HepG2 (cell line): ENCODE measurements around the gene USP20. TPM values are rescaled to one million over a fixed set of nuclear protein-coding genes. Genes with fewer than 3 reads are reported as not detected.

Experiments
- ATAC-seq: fragments of 200-7000 bp; cut with Tn5 transposase; 3 replicates; pipeline ENCODE4 v1.9.1; 2020; ENCODE audit warnings: mild to moderate bottlenecking, moderate library complexity
- BruUV-seq: library from RNA; stranded (reverse); fragments of 400-500 nt; replicated peaks from 2 replicates; lab custom pipeline; 2021; lab: Mats Ljungman, UMichigan
- CTCF ChIA-PET: fragments of 300-600 bp; formaldehyde crosslinking; extraction: SDS; loops from one replicate; lab custom pipeline; 2021; ENCODE audit warnings: low total read pairs, inconsistent platforms, low intra/inter-chr PET ratio; lab: Yijun Ruan, JAX
- POLR2A ChIA-PET: fragments of 350-600 bp; sonication (Branson Sonifier 250); formaldehyde crosslinking; loops from one replicate; lab custom pipeline; 2020; ENCODE audit warnings: antibody characterized with exemption, inconsistent platforms; lab: Yijun Ruan, JAX
- DNase-seq: peaks from one replicate; pipeline ENCODE4 v3.0.0-alpha.2; 2015; ENCODE audit warnings: low spot score
- FAIRE-seq: peaks from 3 replicates; lab custom pipeline; 2011; peaks lifted over from hg19 to GRCh38; lab: Jason Lieb, UNC
- H2AFZ ChIP-seq: one replicate; pipeline ENCODE4 v1.6.1; 2011; ENCODE audit warnings: low read length, inconsistent platforms
- H3K27ac ChIP-seq: fragments of 300-600 bp; 3 replicates; pipeline ENCODE4 v1.8.0; 2011; ENCODE audit warnings: mixed run types, mild to moderate bottlenecking, mixed read lengths, low read length, inconsistent platforms; ENCODE audit not compliant: insufficient read depth; ENCODE audit errors: extremely low read length
- H3K27me3 ChIP-seq, 2 experiments: fragments of 200-600 bp in 1 of 2; 2 replicates in 1 of 2; 3 replicates in 1 of 2; pipeline versions ENCODE4 v1.6.0 to v1.8.0; 2011; ENCODE audit warnings: low read length in 2 of 2, mild to moderate bottlenecking in 2 of 2, moderate library complexity in 2 of 2, inconsistent platforms in 1 of 2; ENCODE audit not compliant: insufficient read depth in 2 of 2, control insufficient read depth in 1 of 2
- H3K36me3 ChIP-seq, 2 experiments: fragments of 200-600 bp in 1 of 2; replicated peaks in 1 of 2; 2 replicates in 1 of 2; 3 replicates in 1 of 2; pipeline versions ENCODE4 v1.5.1 to v1.8.0; 2011; ENCODE audit warnings: low read length in 2 of 2, inconsistent platforms in 1 of 2; ENCODE audit not compliant: insufficient read depth in 2 of 2, control insufficient read depth in 1 of 2
- H3K4me1 ChIP-seq: 2 replicates; pipeline ENCODE4 v1.5.1; 2012; ENCODE audit warnings: low read length, inconsistent platforms; ENCODE audit not compliant: insufficient read depth
- H3K4me2 ChIP-seq: 2 replicates; pipeline ENCODE4 v1.6.0; 2011; ENCODE audit warnings: low read depth, low read length, inconsistent platforms
- H3K4me3 ChIP-seq, 3 experiments: fragments of 200-600 bp in 1 of 3; sonication (generic), shearing (Covaris generic) in 1 of 3; replicated peaks in 1 of 3; 2 replicates each; pipeline ENCODE4 v1.5.1; 2011 to 2016; ENCODE audit warnings: low read length in 3 of 3, inconsistent platforms in 2 of 3, low read depth in 2 of 3, mild to moderate bottlenecking in 2 of 3, control low read depth in 1 of 3, mixed read lengths in 1 of 3; ENCODE audit not compliant: insufficient read depth in 1 of 3
- H3K79me2 ChIP-seq: one replicate; pipeline ENCODE4 v1.6.1; 2011; ENCODE audit warnings: low read length, inconsistent platforms; ENCODE audit not compliant: insufficient read depth
- H3K9ac ChIP-seq: 2 replicates; pipeline ENCODE4 v1.6.0; 2011; ENCODE audit warnings: mild to moderate bottlenecking, low read depth, low read length, inconsistent platforms; ENCODE audit not compliant: insufficient read depth
- H3K9me3 ChIP-seq: 2 replicates; pipeline ENCODE4 v1.5.1; 2012; ENCODE audit warnings: mild to moderate bottlenecking, low read length
- H4K20me1 ChIP-seq: 2 replicates; pipeline ENCODE4 v1.6.0; 2011; ENCODE audit warnings: inconsistent platforms, mild to moderate bottlenecking, low read length, moderate library complexity; ENCODE audit not compliant: insufficient read depth
- ADNP ChIP-seq: sonication (generic); formaldehyde crosslinking; IDR thresholded peaks from 2 replicates; pipeline ENCODE4 v1.4.0; 2020; ENCODE audit warnings: missing genetic modification reagents
- ARNT ChIP-seq: fragments of 450-650 bp; IDR thresholded peaks from 2 replicates; pipeline ENCODE4 v1.6.1; 2017
- GLI4 ChIP-seq: sonication (generic); formaldehyde crosslinking; IDR thresholded peaks from 2 replicates; pipeline ENCODE4 v1.5.1; 2020; ENCODE audit warnings: missing genetic modification reagents, mild to moderate bottlenecking, moderate library complexity, borderline replicate concordance
- SMARCE1 ChIP-seq: fragments of 450-650 bp; IDR thresholded peaks from 2 replicates; pipeline ENCODE4 v1.6.1; 2017; ENCODE audit warnings: borderline replicate concordance
- ZBTB8A ChIP-seq: sonication (generic); formaldehyde crosslinking; IDR thresholded peaks from 2 replicates; pipeline ENCODE4 v1.4.0; 2020; ENCODE audit warnings: mild to moderate bottlenecking, low read depth, missing genetic modification reagents, borderline replicate concordance
- ZFYVE20 ChIP-seq: sonication (generic); formaldehyde crosslinking; IDR thresholded peaks from 2 replicates; pipeline ENCODE4 v1.8.0; 2023; ENCODE audit warnings: low read depth, mild to moderate bottlenecking, moderate library complexity, missing genetic modification reagents, borderline replicate concordance
- WGBS: methylation state at CpG from one replicate; pipeline ENCODE4 v1.1.6; 2017; ENCODE audit warnings: low lambda C conversion rate; 5-methylcytosine and 5-hydroxymethylcytosine counted together
- in situ Hi-C: cut with HindIII; loops from 2 replicates; pipeline ENCODE4 v1.10.0; 2017; ENCODE audit warnings: low pct_unique_long_range_greater_than_20kb; ENCODE audit not compliant: extremely low pct_ligation_motif_present
- intact Hi-C: fragments of 100-400 bp; cut with micrococcal nuclease; formaldehyde crosslinking; loops from one replicate; pipeline ENCODE4 v1.10.0; 2022; ENCODE audit not compliant: unreplicated experiment
- polyA plus RNA-seq, 8 experiments: library from polyadenylated mRNA; depleted of rRNA in 3 of 8; stranded (reverse) in 7 of 8; unstranded in 1 of 8; fragments of >200 nt; fragmentation: Illumina TruSeq in 4 of 8; extraction: Trizol in 4 of 8; gene quantifications; 2 replicates each; pipeline versions ENCODE4 v1.2.1 to v1.2.3, GENCODE V29; 2011 to 2016; ENCODE audit warnings: low read depth in 4 of 8, missing spikeins in 1 of 8, mixed read lengths in 1 of 8; ENCODE audit not compliant: insufficient read depth in 1 of 8
- total RNA-seq, 5 experiments: library from RNA; depleted of rRNA; stranded (reverse); fragments of >200 nt; fragmentation: Illumina TruSeq; extraction: Trizol; gene quantifications; 2 replicates each; pipeline ENCODE4 v1.2.3, GENCODE V29; 2016; ENCODE audit warnings: low read depth in 1 of 5
- TF ChIP-seq, protein P1 (sequence below): sonication (generic); formaldehyde crosslinking; IDR thresholded peaks from 2 replicates; pipeline ENCODE4 v1.5.0; 2020; ENCODE audit warnings: missing genetic modification reagents
- TF ChIP-seq, protein P2 (sequence below): sonication (generic); formaldehyde crosslinking; IDR thresholded peaks from 2 replicates; pipeline ENCODE4 v1.4.0; 2020; ENCODE audit warnings: mild to moderate bottlenecking, missing genetic modification reagents

The USP20 gene
- total and polyA plus RNA-seq, 2 of the 13 experiments (the other 11 are each of a cell fraction or from before 2014, with no cell fraction given): 4.4 to 5.9 TPM

DNA sequence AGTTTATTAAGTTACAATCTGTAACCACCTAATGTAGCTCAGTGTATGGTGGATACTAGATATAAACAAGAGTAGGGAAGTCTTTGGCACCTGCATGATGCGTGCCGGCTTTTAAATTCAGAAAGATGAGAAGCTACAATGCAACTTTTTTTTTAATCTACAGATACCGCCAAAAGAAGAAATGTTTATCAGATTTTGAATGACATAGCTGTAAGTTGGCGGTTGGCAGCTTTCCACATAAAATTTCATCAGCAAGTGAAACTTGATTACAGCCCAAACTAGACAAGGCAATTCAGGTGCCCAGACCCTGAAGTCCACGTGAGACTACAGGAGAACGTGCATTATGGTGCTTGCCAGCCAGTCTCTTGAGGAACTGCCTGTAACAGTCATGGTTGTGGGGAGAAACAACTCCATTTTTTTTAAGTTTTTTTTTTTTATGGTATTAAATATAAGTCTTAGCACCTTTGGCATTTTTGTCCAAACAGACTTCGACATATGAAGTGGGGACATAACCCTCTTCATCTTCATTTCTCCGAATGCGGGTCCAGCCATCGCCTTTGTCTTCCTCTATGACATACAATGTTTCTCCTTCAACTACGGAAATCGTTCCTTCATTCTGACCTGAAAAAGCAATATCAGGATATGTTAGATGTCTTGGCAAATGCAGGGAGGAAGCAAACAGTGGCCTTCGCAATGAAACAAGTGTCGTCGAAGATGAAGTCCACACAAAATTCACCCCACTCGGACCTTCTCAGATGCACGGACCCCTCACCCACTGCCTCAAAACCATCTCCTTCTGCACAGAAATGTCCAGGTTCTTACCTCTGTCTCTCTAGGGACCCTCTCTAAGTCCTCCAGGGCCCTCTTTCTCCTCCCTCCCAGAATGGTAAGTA is 60.4 kb downstream of the USP20 start (continued):
- TF ChIP-seq ZFYVE20 (CRISPR knock-in tag) (no peak), ZBTB8A (CRISPR knock-in tag) (no peak)

DNA sequence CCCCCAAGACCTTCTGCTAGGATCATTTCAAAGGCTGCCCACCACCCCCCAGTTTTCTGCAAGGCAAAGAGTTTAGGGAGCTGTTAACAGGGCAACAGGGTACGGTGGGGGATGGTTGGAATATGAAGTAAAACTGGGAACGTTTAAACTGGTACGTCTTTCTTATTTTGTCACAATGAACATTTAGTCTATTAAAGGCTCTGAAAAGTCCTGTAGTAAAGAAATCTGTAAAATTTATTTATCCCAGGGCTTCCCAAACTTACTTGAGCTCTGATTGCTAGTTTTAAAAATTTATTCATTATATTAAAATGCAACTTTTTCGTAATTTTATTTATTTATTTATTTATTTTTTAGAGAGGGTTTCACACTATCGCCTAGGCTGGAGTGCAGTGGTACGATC is 62.0 kb downstream of the USP20 start:
- 99% methylated on average over 6 of the region's 6 CpGs for WGBS
- CTCF ChIA-PET: no interaction called here
- TF ChIP-seq, protein P1, sequence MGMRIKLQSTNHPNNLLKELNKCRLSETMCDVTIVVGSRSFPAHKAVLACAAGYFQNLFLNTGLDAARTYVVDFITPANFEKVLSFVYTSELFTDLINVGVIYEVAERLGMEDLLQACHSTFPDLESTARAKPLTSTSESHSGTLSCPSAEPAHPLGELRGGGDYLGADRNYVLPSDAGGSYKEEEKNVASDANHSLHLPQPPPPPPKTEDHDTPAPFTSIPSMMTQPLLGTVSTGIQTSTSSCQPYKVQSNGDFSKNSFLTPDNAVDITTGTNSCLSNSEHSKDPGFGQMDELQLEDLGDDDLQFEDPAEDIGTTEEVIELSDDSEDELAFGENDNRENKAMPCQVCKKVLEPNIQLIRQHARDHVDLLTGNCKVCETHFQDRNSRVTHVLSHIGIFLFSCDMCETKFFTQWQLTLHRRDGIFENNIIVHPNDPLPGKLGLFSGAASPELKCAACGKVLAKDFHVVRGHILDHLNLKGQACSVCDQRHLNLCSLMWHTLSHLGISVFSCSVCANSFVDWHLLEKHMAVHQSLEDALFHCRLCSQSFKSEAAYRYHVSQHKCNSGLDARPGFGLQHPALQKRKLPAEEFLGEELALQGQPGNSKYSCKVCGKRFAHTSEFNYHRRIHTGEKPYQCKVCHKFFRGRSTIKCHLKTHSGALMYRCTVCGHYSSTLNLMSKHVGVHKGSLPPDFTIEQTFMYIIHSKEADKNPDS (CRISPR knock-in tag): no peak
- TF ChIP-seq ARNT (no peak), SMARCE1 (no peak), ADNP (CRISPR knock-in tag) (no peak), GLI4 (no peak)
- TF ChIP-seq, protein P2, sequence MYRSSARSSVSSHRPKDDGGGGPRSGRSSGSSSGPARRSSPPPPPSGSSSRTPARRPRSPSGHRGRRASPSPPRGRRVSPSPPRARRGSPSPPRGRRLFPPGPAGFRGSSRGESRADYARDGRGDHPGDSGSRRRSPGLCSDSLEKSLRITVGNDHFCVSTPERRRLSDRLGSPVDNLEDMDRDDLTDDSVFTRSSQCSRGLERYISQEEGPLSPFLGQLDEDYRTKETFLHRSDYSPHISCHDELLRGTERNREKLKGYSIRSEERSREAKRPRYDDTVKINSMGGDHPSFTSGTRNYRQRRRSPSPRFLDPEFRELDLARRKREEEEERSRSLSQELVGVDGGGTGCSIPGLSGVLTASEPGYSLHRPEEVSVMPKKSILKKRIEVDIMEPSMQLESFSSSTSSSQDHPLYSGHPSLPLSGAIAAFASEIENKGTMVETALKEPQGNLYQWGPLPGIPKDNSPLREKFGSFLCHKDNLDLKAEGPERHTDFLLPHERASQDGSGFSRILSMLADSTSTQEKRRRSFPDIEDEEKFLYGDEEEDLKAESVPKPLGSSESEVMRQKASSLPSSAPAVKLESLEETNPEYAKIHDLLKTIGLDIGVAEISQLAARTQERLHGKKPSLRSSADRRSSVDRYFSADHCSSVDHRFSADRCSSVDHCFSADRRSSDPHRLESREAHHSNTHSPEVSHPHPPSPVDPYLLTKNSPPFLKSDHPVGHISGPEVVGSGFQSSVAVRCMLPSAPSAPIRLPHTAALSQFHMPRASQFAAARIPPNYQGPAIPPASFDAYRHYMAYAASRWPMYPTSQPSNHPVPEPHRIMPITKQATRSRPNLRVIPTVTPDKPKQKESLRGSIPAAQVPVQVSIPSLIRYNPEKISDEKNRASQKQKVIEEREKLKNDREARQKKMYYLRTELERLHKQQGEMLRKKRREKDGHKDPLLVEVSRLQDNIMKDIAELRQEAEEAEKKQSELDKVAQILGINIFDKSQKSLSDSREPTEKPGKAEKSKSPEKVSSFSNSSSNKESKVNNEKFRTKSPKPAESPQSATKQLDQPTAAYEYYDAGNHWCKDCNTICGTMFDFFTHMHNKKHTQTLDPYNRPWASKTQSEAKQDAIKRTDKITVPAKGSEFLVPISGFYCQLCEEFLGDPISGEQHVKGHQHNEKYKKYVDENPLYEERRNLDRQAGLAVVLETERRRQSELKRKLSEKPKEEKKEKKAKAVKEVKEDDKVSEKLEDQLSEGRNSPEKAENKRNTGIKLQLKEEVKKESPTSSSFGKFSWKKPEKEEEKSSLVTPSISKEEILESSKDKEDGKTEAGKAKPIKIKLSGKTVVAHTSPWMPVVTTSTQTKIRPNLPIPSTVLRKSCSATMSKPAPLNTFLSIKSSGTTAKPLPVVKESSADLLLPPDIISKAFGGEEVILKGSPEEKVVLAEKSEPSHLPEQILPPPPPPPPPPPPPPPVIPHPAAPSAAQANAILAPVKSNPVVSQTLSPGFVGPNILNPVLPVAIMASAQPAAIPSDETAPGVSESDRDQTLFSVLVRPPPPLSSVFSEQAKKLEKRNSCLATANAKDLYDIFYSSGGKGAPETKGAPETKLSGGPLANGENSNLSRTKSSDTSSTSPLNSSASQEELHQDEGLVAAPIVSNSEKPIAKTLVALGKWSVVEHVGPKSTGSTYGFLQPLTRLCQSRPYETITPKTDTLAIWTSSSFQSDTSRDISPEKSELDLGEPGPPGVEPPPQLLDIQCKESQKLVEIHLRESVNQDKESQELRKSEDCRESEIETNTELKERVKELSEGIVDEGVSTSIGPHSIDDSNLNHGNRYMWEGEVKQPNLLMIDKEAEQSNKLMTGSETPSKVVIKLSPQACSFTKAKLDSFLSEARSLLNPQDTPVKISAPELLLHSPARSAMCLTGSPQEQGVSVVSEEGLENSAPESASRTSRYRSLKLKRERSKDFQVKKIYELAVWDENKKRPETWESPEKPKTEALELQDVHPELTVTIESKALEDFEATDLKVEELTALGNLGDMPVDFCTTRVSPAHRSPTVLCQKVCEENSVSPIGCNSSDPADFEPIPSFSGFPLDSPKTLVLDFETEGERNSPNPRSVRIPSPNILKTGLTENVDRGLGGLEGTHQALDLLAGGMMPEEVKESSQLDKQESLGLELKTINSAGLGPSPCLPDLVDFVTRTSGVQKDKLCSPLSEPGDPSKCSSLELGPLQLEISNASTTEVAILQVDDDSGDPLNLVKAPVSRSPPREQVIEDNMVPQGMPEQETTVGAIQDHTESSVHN: no peak

More for the DNA sequence above, 62.0 kb downstream of the USP20 start:
- Histone ChIP-seq H3K79me2 (no peaks in the 10 kb centered on the region), H4K20me1 (no peaks in the 10 kb centered on the region), H3K4me1 (peaks cover 11% of the 10 kb centered on the region), H3K9ac (no peak overlapping the region), H3K9me3 (no peaks in the 10 kb centered on the region), H3K4me2 (no peak overlapping the region), H3K36me3 (peaks cover 2 to 12% of the 10 kb centered on the region in 2 experiments; a peak in 3 of 5 replicates), H2AFZ (no peak overlapping the region), H3K4me3 (no peak overlapping the region), H3K27me3 (no peaks in the 10 kb centered on the region), H3K27ac (no peak overlapping the region)
- ATAC-seq (no peak), DNase-seq (no peak), FAIRE-seq (no peak)
- intact Hi-C loops (no loop called here), in situ Hi-C loops (no loop called here)
- POLR2A ChIA-PET: no interaction called here
- BruUV-seq: no TSS peak
